ENCODE measurements around the gene GPX1.

DNA sequence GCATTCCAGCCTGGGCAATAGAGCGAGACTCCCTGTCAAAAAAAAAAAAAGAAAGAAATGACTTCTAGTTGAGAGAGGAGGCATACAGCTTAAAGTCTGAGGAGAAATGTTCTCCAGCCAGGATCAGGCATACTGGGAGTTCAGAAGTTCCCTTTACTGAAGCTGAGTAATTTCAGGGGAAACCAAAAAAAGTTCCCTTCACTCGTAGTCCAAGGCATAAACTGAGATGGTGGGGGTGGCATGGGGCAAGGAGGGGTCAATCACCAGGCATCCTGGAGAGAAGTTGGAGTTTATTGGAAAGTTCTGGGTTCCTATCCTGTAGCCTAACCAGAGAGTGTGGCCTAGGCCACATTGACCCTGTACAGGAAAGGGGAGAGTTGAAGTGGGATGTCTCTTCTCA is 5.9 kb downstream of the GPX1 start:
- TF ChIP-seq CTCF (conservative IDR thresholded peaks at IDR 0.05; ENCODE audit: low read length) (no peak), EZH2phosphoT487 (IDR thresholded peaks at IDR 0.05; ENCODE audit: borderline replicate concordance, low read depth, low read length) (no peak)
